ENCODE data around the gene TNFRSF12A.

The TNFRSF12A gene

GRCh38 chr16:2985893-2986355 is 34.2 kb upstream of the TNFRSF12A start:
- no peak for FAIRE-seq
- DNase-seq (ENCODE audit: low spot score) = no peak

GRCh38 chr16:2986623-2987188 is 33.5 kb upstream of the TNFRSF12A start:
- FAIRE-seq = peak; percentile 5
- no peak for DNase-seq (ENCODE audit: low spot score)

- FAIRE-seq (no peak), DNase-seq (ENCODE audit: low spot score) (no peak)
Observed at GRCh38 chr16:2987286-2987685, 32.9 kb upstream of the TNFRSF12A start.

DNA sequence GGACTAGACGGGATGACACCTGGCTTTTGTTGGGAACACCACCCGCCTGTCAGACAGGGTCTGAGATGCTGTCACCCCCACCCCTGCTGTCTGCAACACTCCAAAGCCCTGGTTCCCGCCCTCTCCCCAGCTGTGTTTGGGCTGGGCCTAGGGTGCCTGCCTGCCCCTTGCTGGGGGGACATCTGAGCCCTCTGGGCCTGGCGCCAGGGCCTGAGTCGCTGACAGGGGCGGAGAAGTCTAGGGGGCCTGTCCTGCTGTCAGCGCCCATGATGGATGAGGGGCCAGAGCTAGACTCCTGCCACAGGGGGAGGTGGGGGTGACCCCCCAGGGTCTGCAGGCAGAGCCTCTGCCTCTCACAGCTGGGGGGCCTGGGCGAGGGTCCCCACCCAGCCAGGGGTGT is 32.3 kb upstream of the TNFRSF12A start:
- DNase-seq (ENCODE audit: low spot score) = no peak
- FAIRE-seq = no peak

DNA sequence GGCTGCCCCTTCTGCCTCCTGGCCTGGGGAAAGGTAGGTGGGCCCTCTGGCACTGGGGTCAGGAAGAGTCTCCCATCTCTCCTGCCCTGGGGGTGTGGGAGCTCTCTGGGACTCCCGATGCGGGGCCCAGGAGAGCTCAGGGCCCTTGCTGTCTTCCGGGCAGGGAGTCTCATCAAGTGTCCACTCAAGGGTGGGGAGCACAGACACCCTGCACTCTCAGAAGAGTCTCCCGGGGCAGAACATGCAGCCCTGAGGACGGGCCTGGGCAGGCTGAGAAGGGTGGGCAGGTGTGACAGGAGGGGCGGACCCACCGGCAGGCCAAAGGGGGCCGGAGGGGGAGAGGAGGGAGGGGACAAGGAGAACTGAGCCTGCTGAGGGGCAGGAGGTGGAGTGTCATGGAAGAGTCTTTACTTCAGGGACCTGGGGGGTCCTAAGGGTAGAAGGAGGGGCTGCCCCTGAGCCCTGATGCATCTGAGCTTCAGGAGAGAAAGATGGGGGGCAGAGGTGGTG is 31.5 kb upstream of the TNFRSF12A start:
- no peak for DNase-seq (ENCODE audit: low spot score)
- no peak for FAIRE-seq

DNA sequence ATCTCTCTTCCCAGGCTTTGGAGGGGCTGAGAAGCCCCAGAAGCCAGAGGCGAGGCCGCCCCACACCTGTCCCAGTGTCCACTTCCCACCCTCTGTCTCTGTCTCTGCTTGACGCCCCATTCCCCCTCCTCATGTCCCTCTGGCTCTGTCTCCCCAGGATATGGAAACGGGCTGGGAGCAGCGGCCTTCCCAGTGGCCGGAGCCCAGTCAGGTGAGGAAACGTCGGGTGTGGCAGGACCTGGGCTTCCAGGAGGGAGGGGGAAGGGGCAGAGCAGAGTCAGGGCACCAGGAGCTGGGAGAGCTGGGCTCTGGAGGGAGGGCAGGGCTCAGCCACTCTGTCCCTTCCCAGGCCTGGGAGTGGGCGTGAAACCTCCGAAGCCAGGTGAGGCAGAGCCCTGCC is 29.3 kb upstream of the TNFRSF12A start:
- no peak for DNase-seq (ENCODE audit: low spot score)
- FAIRE-seq = no peak

- no peak for DNase-seq (ENCODE audit: low spot score)
- FAIRE-seq = no peak
Observed at GRCh38 chr16:2991566-2992261, 28.5 kb upstream of the TNFRSF12A start.

DNA sequence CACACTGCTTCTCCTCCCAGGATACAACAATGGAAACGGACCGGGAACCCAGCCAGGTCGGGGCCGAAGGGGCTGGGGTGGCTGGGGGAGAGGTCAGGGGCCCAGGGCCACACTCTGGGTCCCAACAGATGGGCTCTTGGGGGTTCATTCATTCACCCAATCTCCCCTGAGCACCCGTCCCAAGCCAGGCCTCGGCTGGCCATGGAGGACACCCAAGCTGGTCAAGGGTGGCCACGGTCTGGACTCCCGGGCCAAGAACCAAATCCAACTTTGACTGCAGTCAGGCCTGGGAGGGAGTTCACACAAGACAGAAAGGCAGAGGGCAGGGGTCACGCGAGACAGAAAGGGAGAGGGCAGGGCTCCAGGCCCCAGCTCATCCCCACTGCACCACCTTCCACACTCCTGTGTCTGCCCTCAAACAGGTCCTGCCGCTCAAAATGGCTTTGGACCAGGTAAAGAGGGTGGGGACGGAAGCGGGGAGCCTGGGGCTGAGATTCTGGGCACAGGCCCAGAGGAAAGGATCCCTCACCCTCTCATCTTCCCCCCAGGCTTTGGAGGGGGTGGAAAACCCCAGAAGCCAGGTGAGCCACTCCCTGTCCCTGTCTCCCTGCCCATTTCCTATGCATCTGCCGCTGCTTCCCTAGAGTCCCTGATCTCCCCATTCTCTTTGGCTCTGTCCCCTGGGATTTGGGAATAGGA is 27.6 kb upstream of the TNFRSF12A start:
- DNase-seq (ENCODE audit: low spot score) (no peak), FAIRE-seq (no peak)

DNA sequence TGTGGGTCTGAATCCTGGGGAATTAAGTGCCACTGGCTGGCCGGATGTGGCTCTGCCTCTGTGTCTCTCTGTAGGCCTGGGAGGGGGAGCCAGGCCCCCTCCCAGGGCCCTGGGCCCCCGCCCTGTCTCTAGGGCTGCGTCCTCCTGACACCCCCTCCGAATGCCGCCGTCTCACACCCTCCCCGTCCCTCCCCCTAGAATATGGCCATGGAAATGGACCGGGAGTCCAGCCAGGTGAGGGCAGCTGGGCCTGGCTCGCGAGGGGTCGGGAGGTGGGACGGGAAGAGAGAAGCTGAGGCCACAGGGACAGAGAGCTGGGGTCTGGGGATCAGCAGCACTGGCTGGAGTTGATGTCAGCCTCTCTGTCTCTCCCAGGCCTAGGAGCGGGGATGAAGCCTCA is 23.9 kb upstream of the TNFRSF12A start:
- FAIRE-seq (no peak), DNase-seq (ENCODE audit: low spot score) (no peak)

DNA sequence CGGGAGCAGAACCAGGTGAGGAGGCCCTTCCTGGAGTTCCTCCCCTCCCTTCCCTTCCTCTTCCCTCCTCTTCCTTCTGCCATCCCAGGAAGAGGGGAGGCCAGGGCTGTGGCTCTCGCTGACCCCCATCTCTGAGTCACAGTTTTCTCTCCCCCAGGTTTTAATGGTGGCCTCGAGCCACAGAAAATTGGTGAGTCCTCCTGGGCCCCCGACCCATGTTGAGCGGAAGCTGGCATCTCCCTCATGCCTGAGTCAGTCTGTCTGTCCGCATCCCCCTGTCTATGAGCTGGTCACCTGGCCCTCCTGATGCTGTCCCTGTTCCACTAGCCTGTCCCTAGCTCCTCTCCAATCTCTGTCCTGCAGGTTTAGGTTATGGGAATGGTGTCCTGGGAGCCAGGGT is 20.2 kb upstream of the TNFRSF12A start:
- no peak for DNase-seq (ENCODE audit: low spot score)
- FAIRE-seq = no peak

DNA sequence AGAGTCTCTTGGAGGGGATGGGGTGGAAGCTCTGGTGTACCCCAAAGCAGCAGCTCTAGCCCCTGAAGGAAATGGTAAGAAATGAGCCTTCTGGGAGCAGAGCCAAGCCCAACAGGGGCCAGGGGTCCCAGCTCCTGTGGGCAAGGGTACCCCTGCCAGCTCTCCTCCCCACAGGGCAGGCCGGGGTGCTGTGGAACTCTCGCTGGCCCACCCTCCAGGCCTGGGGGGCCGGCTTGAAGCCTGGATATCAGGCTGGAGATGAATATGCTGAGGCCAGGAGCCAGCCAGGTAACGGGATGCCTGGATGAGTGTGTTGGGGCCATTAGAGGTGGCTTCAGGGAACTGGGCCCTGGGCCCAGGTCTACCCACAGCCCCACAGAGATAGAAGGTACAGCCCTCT is 19.6 kb upstream of the TNFRSF12A start:
- DNase-seq (ENCODE audit: low spot score) (no peak), FAIRE-seq (no peak)

DNA sequence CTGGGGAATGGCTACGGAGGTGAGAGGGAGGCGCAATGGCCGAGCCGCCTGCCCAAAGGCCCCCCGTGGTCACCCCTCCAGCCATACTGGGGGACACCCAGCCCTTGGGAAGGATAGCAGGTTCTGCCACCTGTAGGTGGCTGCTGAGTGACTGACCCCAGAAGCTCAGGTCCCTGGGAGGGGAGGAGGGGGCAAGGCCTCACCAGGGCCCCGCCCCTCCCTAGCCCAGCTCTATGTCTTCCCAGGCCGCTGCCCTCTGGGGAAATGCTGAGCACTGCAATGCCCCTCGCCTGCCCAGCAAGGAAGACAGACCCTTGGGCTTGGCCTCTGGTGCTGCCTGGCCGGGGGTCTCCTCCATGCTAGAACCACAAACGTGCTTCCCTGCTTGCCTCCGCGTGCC is 18.9 kb upstream of the TNFRSF12A start:
- no peak for DNase-seq (ENCODE audit: low spot score)
- FAIRE-seq = no peak

GRCh38 chr16:3003582-3004270 is 16.4 kb upstream of the TNFRSF12A start:
- FAIRE-seq = peak; percentile 97
- peak; percentile 99 for DNase-seq (ENCODE audit: low spot score)

- DNase-seq (ENCODE audit: low spot score) (no peak), FAIRE-seq (no peak)
Observed at GRCh38 chr16:3004319-3004718, 15.8 kb upstream of the TNFRSF12A start.

GRCh38 chr16:3004781-3005284 is 15.3 kb upstream of the TNFRSF12A start:
- FAIRE-seq = no peak
- DNase-seq (ENCODE audit: low spot score) = no peak

DNA sequence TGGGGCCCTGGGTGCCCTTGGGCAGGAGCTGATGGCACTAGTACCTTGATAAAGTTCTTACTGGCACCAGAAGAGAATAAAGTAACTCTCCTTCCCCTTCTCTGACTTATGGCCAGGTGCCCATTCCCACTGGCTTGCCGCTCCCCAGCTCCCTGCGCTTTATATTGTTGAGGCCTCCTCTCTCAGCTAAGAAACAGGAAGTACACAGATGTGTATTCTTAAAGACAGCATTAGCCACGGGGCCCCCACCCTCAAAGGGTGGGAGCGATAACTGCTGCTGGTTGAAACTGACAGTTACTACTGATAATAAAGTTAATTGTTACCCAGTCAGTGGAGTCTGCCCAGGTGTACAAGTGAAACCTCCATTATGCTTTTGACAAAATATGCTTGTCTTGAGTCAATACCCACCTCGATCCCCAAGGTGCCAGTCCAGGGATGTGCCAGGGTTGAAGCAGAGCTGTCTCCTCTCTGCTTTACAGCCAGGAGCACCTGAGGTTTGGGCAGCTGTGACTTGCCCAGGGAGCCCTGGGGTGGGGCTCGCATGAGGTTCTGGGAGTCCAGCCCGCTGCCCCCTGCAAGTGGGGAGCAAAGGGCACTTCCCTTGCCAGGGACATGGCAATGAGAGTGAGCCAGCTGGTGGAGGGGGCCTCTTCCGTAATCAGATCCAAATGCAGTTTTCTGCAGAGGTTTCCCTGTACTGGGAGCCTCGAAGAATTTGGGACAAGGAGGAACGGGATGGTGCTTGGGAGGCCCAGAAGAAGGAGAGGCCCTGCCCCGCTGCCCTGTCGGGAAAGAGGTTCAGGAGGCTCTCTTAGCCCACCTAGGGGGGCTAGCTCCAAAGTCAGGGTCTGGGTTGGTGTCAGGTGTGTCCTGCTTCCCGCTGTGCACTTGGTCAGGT is 12.9 kb upstream of the TNFRSF12A start:
- no peak for DNase-seq (ENCODE audit: low spot score)
- FAIRE-seq = no peak

DNA sequence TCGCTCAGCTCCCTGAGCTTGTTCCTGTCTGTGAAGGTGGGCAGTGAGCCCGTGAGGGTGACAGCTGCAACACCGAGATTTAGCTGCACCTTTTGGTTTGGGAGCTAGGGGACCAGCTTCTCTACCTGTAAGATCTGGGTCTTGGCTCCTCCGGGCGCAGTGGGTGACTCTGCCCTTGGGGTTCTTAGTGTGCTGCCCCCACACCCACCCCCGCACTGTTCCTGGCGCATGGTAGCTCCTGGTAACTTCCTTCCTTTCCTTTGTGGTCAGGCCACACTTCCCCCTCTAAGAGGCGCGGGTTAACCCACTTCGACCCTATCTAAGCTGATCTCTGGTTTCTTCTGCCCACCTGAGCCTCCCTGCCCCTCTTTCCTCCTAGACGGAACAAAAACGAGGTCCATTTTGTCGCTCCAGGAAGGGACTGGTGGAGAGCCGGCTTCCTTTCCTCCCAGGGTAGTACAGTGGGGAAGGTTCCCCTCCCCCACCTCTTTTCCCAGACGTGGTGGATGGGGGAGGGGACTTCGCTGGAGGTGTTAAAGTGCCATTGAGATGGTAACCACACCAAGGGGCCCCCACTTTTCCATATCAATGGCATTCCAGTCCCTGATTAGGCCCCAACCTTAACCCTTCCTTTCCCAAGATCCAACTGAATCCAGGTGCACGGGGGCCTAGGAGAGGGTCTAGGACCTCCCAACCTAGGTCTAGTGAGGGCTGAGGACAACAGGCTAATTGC is 12.0 kb upstream of the TNFRSF12A start:
- FAIRE-seq = no peak
- no peak for DNase-seq (ENCODE audit: low spot score)

DNA sequence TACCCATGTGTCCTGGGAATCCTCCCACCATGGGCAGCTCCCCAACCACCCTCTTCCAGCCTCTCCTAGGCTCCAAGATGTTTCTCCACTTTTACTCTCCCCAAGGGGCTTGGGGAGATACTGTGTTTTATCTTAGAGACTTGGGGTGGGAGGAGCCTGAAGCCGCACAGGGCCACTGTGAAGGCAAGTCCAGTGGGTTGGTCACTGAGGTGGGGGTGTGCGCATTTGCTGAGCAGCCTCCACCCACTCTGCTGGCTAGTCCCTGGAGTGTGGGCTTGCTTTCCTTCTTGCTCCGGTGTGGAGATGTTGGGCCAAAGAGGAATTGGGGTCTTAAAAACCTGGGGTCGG is 11.5 kb upstream of the TNFRSF12A start:
- no peak for FAIRE-seq
- DNase-seq (ENCODE audit: low spot score) = no peak

DNA sequence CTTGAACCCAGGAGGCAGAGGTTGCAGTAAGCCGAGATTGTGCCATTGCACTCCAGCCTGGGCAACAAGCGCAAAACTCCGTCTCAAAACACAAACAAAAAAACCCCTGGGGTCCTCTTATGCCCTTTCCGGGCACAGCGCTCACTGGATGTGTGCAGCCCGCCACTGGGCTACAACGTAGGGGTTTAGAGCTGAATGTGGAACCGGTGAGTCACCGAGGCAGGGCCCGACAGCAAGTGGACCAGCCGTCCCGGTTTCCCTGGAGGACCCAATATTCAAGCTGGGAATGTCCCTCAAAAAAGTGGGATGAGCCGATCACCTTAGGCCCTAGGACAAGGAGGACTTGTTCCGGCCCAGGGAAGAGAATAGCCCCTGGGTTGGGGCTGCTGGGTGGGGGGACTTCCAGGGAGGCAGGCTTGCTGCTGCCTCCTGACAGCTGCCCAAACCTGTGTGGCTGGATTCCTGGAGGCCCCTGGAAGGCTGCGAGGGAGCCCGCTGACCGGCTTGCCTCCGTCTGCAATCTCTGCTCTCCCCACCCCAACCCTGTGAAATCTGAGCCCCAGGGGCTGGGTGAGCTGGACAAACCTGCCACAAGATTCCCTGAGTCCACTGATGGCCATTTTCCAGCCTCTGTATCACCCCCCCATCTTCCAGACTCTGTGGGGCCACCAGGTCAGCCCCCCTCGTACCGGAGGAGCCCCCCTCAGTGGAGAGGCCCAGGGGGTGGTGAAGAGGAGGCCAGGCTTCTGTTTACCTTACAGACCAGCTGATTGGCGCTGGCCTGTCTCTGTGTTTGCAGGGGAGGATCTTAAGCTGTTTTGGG is 10.4 kb upstream of the TNFRSF12A start:
- FAIRE-seq (no peak), DNase-seq (ENCODE audit: low spot score) (no peak)

Data from urothelium cell line (cell line).